Kidney (tissue), 14 donors: ENCODE measurements around the gene RPUSD3. TPM values are rescaled to one million over a fixed set of nuclear protein-coding genes. Genes with fewer than 3 reads are reported as not detected.
"Not testable (repeated sequence)": the region's sequence is repeated elsewhere in the genome, so short reads cannot be mapped to it uniquely, and the experiment has no call there.

Experiments used
- DNase-seq, 5 donors: peaks; one replicate each; pipeline ENCODE4 v3.0.0-alpha.2; 2013 to 2020
- FAIRE-seq: peaks from 2 replicates; lab custom pipeline; 2012; peaks lifted over from hg19 to GRCh38; lab: Jason Lieb, UNC
- H3K27ac ChIP-seq, 2 donors: one replicate each; pipeline ENCODE4 v1.7.0; 2013; ENCODE audit warnings: low read depth in 2 of 2, low read length in 2 of 2, inconsistent platforms in 1 of 2
- H3K27me3 ChIP-seq: one replicate; pipeline ENCODE4 v1.7.1; 2013; ENCODE audit warnings: low read length, inconsistent platforms; ENCODE audit not compliant: control insufficient read depth, insufficient read depth
- H3K36me3 ChIP-seq, 3 donors: one replicate each; pipeline versions ENCODE4 v1.7.0 to v1.7.1; 2013; ENCODE audit warnings: low read length in 3 of 3, control low read depth in 1 of 3, inconsistent platforms in 1 of 3; ENCODE audit not compliant: insufficient read depth in 3 of 3, control insufficient read depth in 2 of 3
- H3K4me1 ChIP-seq, 3 donors: one replicate each; pipeline versions ENCODE4 v1.7.0 to v1.7.1; 2013; ENCODE audit warnings: low read length in 3 of 3, inconsistent platforms in 1 of 3, low read depth in 1 of 3; ENCODE audit not compliant: control insufficient read depth in 2 of 3, insufficient read depth in 2 of 3
- H3K4me3 ChIP-seq, 3 donors: one replicate each; pipeline versions ENCODE4 v1.7.0 to v1.8.1; 2013; ENCODE audit warnings: low read length in 3 of 3, control low read depth in 1 of 3, inconsistent platforms in 1 of 3
- H3K9ac ChIP-seq, 3 donors: one replicate each; pipeline versions ENCODE4 v1.7.0 to v1.7.1; 2013; ENCODE audit warnings: low read length in 3 of 3, control low read depth in 1 of 3, inconsistent platforms in 1 of 3
- H3K9me3 ChIP-seq, 3 donors: one replicate each; pipeline versions ENCODE4 v1.7.0 to v1.7.1; 2013; ENCODE audit warnings: low read length in 3 of 3, control low read depth in 1 of 3, inconsistent platforms in 1 of 3; ENCODE audit not compliant: control insufficient read depth in 2 of 3, insufficient read depth in 1 of 3
- CTCF ChIP-seq: IDR thresholded peaks from 3 replicates; pipeline ENCODE4 v1.5.1; 2012; ENCODE audit warnings: mild to moderate bottlenecking, moderate library complexity, borderline replicate concordance; ENCODE audit not compliant: insufficient read depth; ENCODE audit errors: extremely low read depth
- intact Hi-C: fragments of 100-400 bp; cut with DNase I; formaldehyde crosslinking; loops from one replicate; pipeline ENCODE4 v1.11.1; 2022
- polyA plus RNA-seq: library from polyadenylated mRNA; stranded (reverse); fragments of 350-450 nt; fragmentation: Illumina TruSeq; extraction: RNeasy Lipid Tissue Mini Kit (QIAGEN cat#74804); gene quantifications from one replicate; pipeline ENCODE4 v1.2.3, GENCODE V29; 2014; ENCODE audit warnings: low read depth, low replicate concordance; ENCODE audit not compliant: insufficient read depth
- total RNA-seq: library from RNA; stranded (reverse); fragmentation: NEBNext Ultra II Directional; extraction: Animal tissue kit (Norgen Biotek cat#: 25700); gene quantifications from one replicate; pipeline ENCODE4 v1.2.1, GENCODE V29; 2021
- donor health status: control.
- donor health status: control.
- donor health status: control.
- donor health status: control.
- donor health status: control.
- donor health status: DM: yes; HTN: yes; CAD: no.
- donor health status: Normal renal cell carcinoma (clear cell type).

RPUSD3 gene
- total and polyA plus RNA-seq, 2 donors from 2014 or later: 29.1 to 53.2 TPM

- no peak overlapping the region for H3K9ac ChIP-seq
- H3K27ac ChIP-seq: no peak overlapping the region
- intact Hi-C loops: no loop called here
- no peaks in the 10 kb centered on the region for H3K27me3 ChIP-seq
- FAIRE-seq (no peak), DNase-seq (no peak)
- TF ChIP-seq CTCF: no peak
- no peak overlapping the region for H3K4me3 ChIP-seq
- no peaks in the 10 kb centered on the region for H3K9me3 ChIP-seq
- no peaks in the 10 kb centered on the region for H3K4me1 ChIP-seq
- no peaks in the 10 kb centered on the region for H3K36me3 ChIP-seq
Observed at GRCh38 chr3:9878700-9879099, 34.9 kb upstream of the RPUSD3 start.

- H3K9me3 ChIP-seq: no peaks in the 10 kb centered on the region
- H3K36me3 ChIP-seq: no peaks in the 10 kb centered on the region
- DNase-seq (no peak), FAIRE-seq (no peak)
- H3K27me3 ChIP-seq: no peaks in the 10 kb centered on the region
- no peak overlapping the region for H3K4me3 ChIP-seq
- H3K9ac ChIP-seq: no peak overlapping the region
- no peak for TF ChIP-seq CTCF
- H3K27ac ChIP-seq: no peak overlapping the region
- intact Hi-C loops: no loop called here
- no peaks in the 10 kb centered on the region for H3K4me1 ChIP-seq
Observed at GRCh38 chr3:9876991-9877390, 33.2 kb upstream of the RPUSD3 start.

GRCh38 chr3:9876255-9876654, 32.4 kb upstream of the RPUSD3 start:
- DNase-seq, H3K9ac ChIP-seq, H3K27ac ChIP-seq, H3K27me3 ChIP-seq, H3K36me3 ChIP-seq, H3K4me1 ChIP-seq, H3K4me3 ChIP-seq, intact Hi-C loops, FAIRE-seq, H3K9me3 ChIP-seq: not testable (repeated sequence)

- DNase-seq (no peak), FAIRE-seq (no peak)
- no peaks in the 10 kb centered on the region for H3K27me3 ChIP-seq
- H3K36me3 ChIP-seq: no peaks in the 10 kb centered on the region
- H3K9ac ChIP-seq: no peak overlapping the region
- intact Hi-C loops: no loop called here
- H3K9me3 ChIP-seq: no peaks in the 10 kb centered on the region
- H3K4me1 ChIP-seq: no peaks in the 10 kb centered on the region
- H3K4me3 ChIP-seq: no peak overlapping the region
- TF ChIP-seq CTCF: no peak
- H3K27ac ChIP-seq: no peak overlapping the region
Observed at GRCh38 chr3:9875448-9875847, 31.6 kb upstream of the RPUSD3 start.

- not testable (repeated sequence) for FAIRE-seq, DNase-seq
Observed at GRCh38 chr3:9872067-9872466, 28.3 kb upstream of the RPUSD3 start.

More at GRCh38 chr3:9872067-9872466, 28.3 kb upstream of the RPUSD3 start:
- H3K4me3 ChIP-seq, H3K9ac ChIP-seq, H3K27ac ChIP-seq, intact Hi-C loops, H3K27me3 ChIP-seq, H3K36me3 ChIP-seq, H3K4me1 ChIP-seq, H3K9me3 ChIP-seq: not testable (repeated sequence)
